KBM-7 (cell line): ENCODE measurements around the gene UBIAD1.
"Not testable (repeated sequence)": the region's sequence is repeated elsewhere in the genome, so short reads cannot be mapped to it uniquely, and the experiment has no call there.

Source experiments
- DNase-seq: peaks from one replicate; pipeline ENCODE4 v3.0.0-alpha.2; 2015
- in situ Hi-C: fragments of 300-500 bp; cut with MboI; formaldehyde crosslinking; loops from 2 replicates; pipeline ENCODE4 v1.14.3; 2020; ENCODE audit warnings: low sequenced_read_pairs, low pct_unique_long_range_greater_than_20kb, mixed read lengths

Gene UBIAD1

GRCh38 chr1:11302366-11302765 is 29.4 kb downstream of the UBIAD1 start:
- DNase-seq, result no peak
- in situ Hi-C loops, result loop anchor here (25.0 kb wide), 1 partner anchor 335 kb away; no protein-coding TSS in a partner anchor

- DNase-seq, result not testable (repeated sequence)
- in situ Hi-C loops, result loop anchor here (25.0 kb wide), 1 partner anchor 332 kb away; no protein-coding TSS in a partner anchor
Measured at GRCh38 chr1:11305516-11305915, 32.5 kb downstream of the UBIAD1 start.

GRCh38 chr1:11307852-11308251 is 34.9 kb downstream of the UBIAD1 start:
- DNase-seq, result no peak
- in situ Hi-C loops, result loop anchor here (25.0 kb wide), 1 partner anchor 329 kb away; no protein-coding TSS in a partner anchor

- in situ Hi-C loops, result loop anchor here (25.0 kb wide), 1 partner anchor 329 kb away; no protein-coding TSS in a partner anchor
- DNase-seq, result no peak
Measured at GRCh38 chr1:11308699-11309224, 35.8 kb downstream of the UBIAD1 start.

GRCh38 chr1:11309385-11309784 is 36.4 kb downstream of the UBIAD1 start:
- DNase-seq, result no peak
- in situ Hi-C loops, result loop anchor here (25.0 kb wide), 1 partner anchor 328 kb away; no protein-coding TSS in a partner anchor

- no peak for DNase-seq
- in situ Hi-C loops, result loop anchor here (25.0 kb wide), 1 partner anchor 325 kb away; no protein-coding TSS in a partner anchor
Measured at GRCh38 chr1:11311816-11312755, 39.1 kb downstream of the UBIAD1 start.

- in situ Hi-C loops, result loop anchor here (25.0 kb wide), 1 partner anchor 322 kb away; no protein-coding TSS in a partner anchor
Measured at GRCh38 chr1:11314959-11315358, 42.0 kb downstream of the UBIAD1 start.

GRCh38 chr1:11316701-11317100 is 43.7 kb downstream of the UBIAD1 start:
- in situ Hi-C loops, result loop anchor here (25.0 kb wide), 1 partner anchor 321 kb away; no protein-coding TSS in a partner anchor
- DNase-seq, result no peak

More at GRCh38 chr1:11314959-11315358, 42.0 kb downstream of the UBIAD1 start:
- no peak for DNase-seq

- no peak for DNase-seq
- in situ Hi-C loops, result loop anchor here (25.0 kb wide), 1 partner anchor 318 kb away; no protein-coding TSS in a partner anchor
Measured at GRCh38 chr1:11318982-11319381, 46.0 kb downstream of the UBIAD1 start.

- peak; percentile 25 for DNase-seq
- in situ Hi-C loops, result loop anchor here (25.0 kb wide), 1 partner anchor 317 kb away; no protein-coding TSS in a partner anchor
Measured at GRCh38 chr1:11320153-11320936, 47.3 kb downstream of the UBIAD1 start.

- DNase-seq, result no peak
- in situ Hi-C loops, result loop anchor here (25.0 kb wide), 1 partner anchor 315 kb away; no protein-coding TSS in a partner anchor
Measured at GRCh38 chr1:11321656-11322491, 48.9 kb downstream of the UBIAD1 start.

- in situ Hi-C loops, result loop anchor here (25.0 kb wide), 1 partner anchor 313 kb away; no protein-coding TSS in a partner anchor
Measured at GRCh38 chr1:11324567-11325165, 51.7 kb downstream of the UBIAD1 start.

GRCh38 chr1:11326070-11326469 is 53.1 kb downstream of the UBIAD1 start:
- in situ Hi-C loops, result no loop called here
- DNase-seq, result no peak

More at GRCh38 chr1:11324567-11325165, 51.7 kb downstream of the UBIAD1 start:
- no peak for DNase-seq

- no peak for DNase-seq
- in situ Hi-C loops, result no loop called here
Measured at GRCh38 chr1:11328444-11328843, 55.4 kb downstream of the UBIAD1 start.

GRCh38 chr1:11330411-11330810 is 57.4 kb downstream of the UBIAD1 start:
- in situ Hi-C loops, result no loop called here
- no peak for DNase-seq

- no peak for DNase-seq
- in situ Hi-C loops, result no loop called here
Measured at GRCh38 chr1:11331036-11331944, 58.3 kb downstream of the UBIAD1 start.
